ENCODE results near the gene PPIL6.
"Not testable (repeated sequence)": the region's sequence is repeated elsewhere in the genome, so short reads cannot be mapped to it uniquely, and the experiment has no call there.

PPIL6 gene

GRCh38 chr6:109466212-109466923, 25.9 kb upstream of the PPIL6 start:
- no peak for DNase-seq (ENCODE audit: low spot score)

GRCh38 chr6:109465772-109466171, 25.3 kb upstream of the PPIL6 start:
- no peak for DNase-seq (ENCODE audit: low spot score)

- DNase-seq (ENCODE audit: low spot score) = no peak
Measured at GRCh38 chr6:109461733-109462526, 21.5 kb upstream of the PPIL6 start.

GRCh38 chr6:109461205-109461604, 20.8 kb upstream of the PPIL6 start:
- not testable (repeated sequence) for DNase-seq (ENCODE audit: low spot score)

- no peak for DNase-seq (ENCODE audit: low spot score)
Measured at GRCh38 chr6:109460161-109460829, 19.9 kb upstream of the PPIL6 start.

GRCh38 chr6:109458774-109459531, 18.5 kb upstream of the PPIL6 start:
- DNase-seq (ENCODE audit: low spot score) = no peak

- no peak for DNase-seq (ENCODE audit: low spot score)
Measured at GRCh38 chr6:109457562-109457996, 17.2 kb upstream of the PPIL6 start.

- DNase-seq (ENCODE audit: low spot score) = no peak
Measured at GRCh38 chr6:109456710-109457561, 16.5 kb upstream of the PPIL6 start.

- no peak for DNase-seq (ENCODE audit: low spot score)
Measured at GRCh38 chr6:109456111-109456583, 15.7 kb upstream of the PPIL6 start.

GRCh38 chr6:109455437-109456110, 15.1 kb upstream of the PPIL6 start, which contains the start of gene MICAL1:
Gene MICAL1 (minus strand): TSS chr6:109455772. CDS start chr6:109454196, 1,576 bp downstream.
- no peak for DNase-seq (ENCODE audit: low spot score)

GRCh38 chr6:109454496-109455436, 14.3 kb upstream of the PPIL6 start:
- no peak for DNase-seq (ENCODE audit: low spot score)

- DNase-seq (ENCODE audit: low spot score) = no peak
Measured at GRCh38 chr6:109453594-109454495, 13.4 kb upstream of the PPIL6 start.

- DNase-seq (ENCODE audit: low spot score) = no peak
Measured at GRCh38 chr6:109453156-109453555, 12.7 kb upstream of the PPIL6 start.

GRCh38 chr6:109452181-109452580, 11.8 kb upstream of the PPIL6 start:
- DNase-seq (ENCODE audit: low spot score) = no peak

GRCh38 chr6:109451376-109451775, 10.9 kb upstream of the PPIL6 start:
- no peak for DNase-seq (ENCODE audit: low spot score)

- DNase-seq (ENCODE audit: low spot score) = no peak
Measured at GRCh38 chr6:109450801-109451200, 10.4 kb upstream of the PPIL6 start.

GRCh38 chr6:109449795-109450673, 9.6 kb upstream of the PPIL6 start:
- DNase-seq (ENCODE audit: low spot score) = no peak
